Measurements from ENCODE around the gene LMNB1. TPM values are rescaled to one million over a fixed set of nuclear protein-coding genes. Genes with fewer than 3 reads are reported as not detected.

Gene LMNB1
- total and polyA plus RNA-seq, 2 of the 13 experiments (the other 11 are each of a cell fraction or from before 2014, with no cell fraction given) = 12.5 to 159 TPM

- TF ChIP-seq NFKBIZ (CRISPR knock-in tag; IDR thresholded peaks at IDR 0.05) (0 out of 2 replicates have a peak, but pooled peaks have one; percentile 22), ESRRA (CRISPR knock-in tag; IDR thresholded peaks at IDR 0.05; ENCODE audit: low read depth) (no peak), XRCC5 (optimal IDR thresholded peaks at IDR 0.05; ENCODE audit: low read length) (no peak), ZNF543 (CRISPR knock-in tag; IDR thresholded peaks at IDR 0.05) (no peak), ETV6 (CRISPR knock-in tag; conservative IDR thresholded peaks at IDR 0.05) (no peak), ZNF34 (CRISPR knock-in tag; IDR thresholded peaks at IDR 0.05; ENCODE audit: borderline replicate concordance) (no peak), ZNF550 (CRISPR knock-in tag; IDR thresholded peaks at IDR 0.05; ENCODE audit: borderline replicate concordance) (no peak), ISX (CRISPR knock-in tag; conservative IDR thresholded peaks at IDR 0.05) (no peak), BRCA1 (CRISPR knock-in tag; IDR thresholded peaks at IDR 0.05) (no peak), ZNF124 (CRISPR knock-in tag; IDR thresholded peaks at IDR 0.05) (no peak), DMAP1 (CRISPR knock-in tag; IDR thresholded peaks at IDR 0.05) (no peak), KAT7 (CRISPR knock-in tag; IDR thresholded peaks at IDR 0.05; ENCODE audit: borderline replicate concordance) (no peak), ZNF549 (CRISPR knock-in tag; IDR thresholded peaks at IDR 0.05) (no peak), SRSF4 (IDR thresholded peaks at IDR 0.05; ENCODE audit: low read depth, low read length, poor library complexity, severe bottlenecking) (no peak), NFAT5 (CRISPR knock-in tag; IDR thresholded peaks at IDR 0.05) (no peak), ZNF580 (CRISPR knock-in tag; IDR thresholded peaks at IDR 0.05; ENCODE audit: borderline replicate concordance, low read depth) (no peak), ZNF280D (CRISPR knock-in tag; IDR thresholded peaks at IDR 0.05) (no peak), ZNF629 (CRISPR knock-in tag; conservative IDR thresholded peaks at IDR 0.05) (no peak), AKAP8 (CRISPR knock-in tag; IDR thresholded peaks at IDR 0.05) (no peak)
- TF ChIP-seq, protein P1, sequence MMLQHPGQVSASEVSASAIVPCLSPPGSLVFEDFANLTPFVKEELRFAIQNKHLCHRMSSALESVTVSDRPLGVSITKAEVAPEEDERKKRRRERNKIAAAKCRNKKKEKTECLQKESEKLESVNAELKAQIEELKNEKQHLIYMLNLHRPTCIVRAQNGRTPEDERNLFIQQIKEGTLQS (CRISPR knock-in tag; IDR thresholded peaks at IDR 0.05) = no peak
Observed at GRCh38 chr5:126777975-126778674, 1.2 kb downstream of the LMNB1 start (continued).
